Type B pancreatic cell (in vitro differentiated cells): ENCODE data around the gene TBC1D5. TPM values are rescaled to one million over a fixed set of nuclear protein-coding genes. Genes with fewer than 3 reads are reported as not detected.

Experiments used
- DNase-seq: peaks from one replicate; pipeline ENCODE4 v3.0.0; 2021; ENCODE audit warnings: mixed read lengths; ENCODE audit not compliant: unreplicated experiment; ENCODE audit errors: extremely low spot score
- H3K27ac Mint-ChIP-seq: 2 replicates; pipeline ENCODE4 v1.8.0; 2021; ENCODE audit warnings: mild to moderate bottlenecking, mixed read lengths
- H3K27me3 Mint-ChIP-seq: 2 replicates; pipeline ENCODE4 v1.8.0; 2021; ENCODE audit warnings: mixed read lengths
- H3K36me3 Mint-ChIP-seq: 2 replicates; pipeline ENCODE4 v1.8.0; 2021; ENCODE audit warnings: mixed read lengths
- H3K4me1 Mint-ChIP-seq: one replicate; pipeline ENCODE4 v1.8.0; 2021; ENCODE audit warnings: mixed read lengths; ENCODE audit not compliant: unreplicated experiment
- H3K4me3 Mint-ChIP-seq: 2 replicates; pipeline ENCODE4 v1.8.0; 2021; ENCODE audit warnings: mild to moderate bottlenecking, mixed read lengths
- H3K9me3 Mint-ChIP-seq: 2 replicates; pipeline ENCODE4 v1.8.0; 2021; ENCODE audit warnings: mixed read lengths
- CTCF ChIP-seq: fragments of 200-600 bp; sonication (generic); conservative IDR thresholded peaks from 2 replicates; pipeline ENCODE4 v1.5.0; 2021; ENCODE audit warnings: antibody characterized with exemption, mild to moderate bottlenecking
- total RNA-seq: library from RNA; stranded (reverse); gene quantifications from 2 replicates; pipeline ENCODE4 v1.2.1, GENCODE V29; 2021; ENCODE audit warnings: low replicate concordance

Gene TBC1D5
- total RNA-seq, 1 donor from 2014 or later, result 48.7 TPM

- no peaks in the 10 kb centered on the region for H3K27me3 Mint-ChIP-seq
- H3K9me3 Mint-ChIP-seq, result no peaks in the 10 kb centered on the region
- H3K27ac Mint-ChIP-seq, result no peak overlapping the region
- no peaks in the 10 kb centered on the region for H3K4me1 Mint-ChIP-seq
- H3K36me3 Mint-ChIP-seq, result peaks cover 5% of the 10 kb centered on the region
- H3K4me3 Mint-ChIP-seq, result no peak overlapping the region
- TF ChIP-seq CTCF, result no peak
- no peak for DNase-seq
Measured at GRCh38 chr3:17257269-17257668, 485.2 kb downstream of the TBC1D5 start.

DNA sequence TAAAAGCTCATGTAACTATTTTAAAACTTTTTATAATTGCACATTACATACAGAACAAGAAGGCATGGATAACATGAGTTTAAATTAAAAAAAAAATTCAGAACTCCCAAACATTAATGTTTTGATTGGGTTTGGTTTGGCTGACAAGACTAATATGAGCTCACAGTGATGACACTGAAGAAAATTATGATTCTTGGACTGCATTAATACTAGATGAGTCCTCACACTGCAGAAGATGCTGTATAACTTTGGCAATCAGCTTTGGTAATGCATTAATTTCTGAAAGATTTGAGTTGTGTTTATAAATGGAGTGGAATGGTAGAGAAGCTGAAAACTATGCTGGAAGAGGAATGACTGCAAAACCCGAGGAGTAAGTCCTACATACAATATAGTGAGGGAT lies 498.8 kb downstream of the TBC1D5 start:
- DNase-seq, result no peak
- H3K27me3 Mint-ChIP-seq, result no peaks in the 10 kb centered on the region
- H3K27ac Mint-ChIP-seq, result no peak overlapping the region
- TF ChIP-seq CTCF, result no peak
- no peak overlapping the region for H3K4me3 Mint-ChIP-seq
- no peaks in the 10 kb centered on the region for H3K36me3 Mint-ChIP-seq
- H3K9me3 Mint-ChIP-seq, result no peaks in the 10 kb centered on the region
- no peaks in the 10 kb centered on the region for H3K4me1 Mint-ChIP-seq

DNA sequence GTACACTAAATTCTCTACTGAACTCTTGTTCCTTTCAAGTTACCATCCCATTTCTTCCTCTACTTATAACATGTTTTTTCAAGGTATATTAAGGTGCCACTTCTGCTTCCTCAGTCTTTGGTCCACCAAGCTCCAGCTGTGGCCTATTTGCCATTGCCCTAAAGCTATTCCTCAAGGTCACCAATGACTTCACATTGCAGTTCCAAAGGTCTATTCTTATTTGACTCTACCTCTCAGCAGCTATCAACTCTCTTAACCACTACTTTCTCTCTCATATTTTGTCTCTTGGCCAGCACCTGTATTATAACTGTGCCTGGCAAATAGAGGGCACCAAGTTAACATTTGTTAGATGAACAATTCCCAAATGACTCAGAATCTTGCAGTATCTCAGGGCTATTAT lies 503.0 kb downstream of the TBC1D5 start:
- no peak for TF ChIP-seq CTCF
- no peaks in the 10 kb centered on the region for H3K27me3 Mint-ChIP-seq
- no peaks in the 10 kb centered on the region for H3K9me3 Mint-ChIP-seq
- no peak overlapping the region for H3K27ac Mint-ChIP-seq
- no peak overlapping the region for H3K4me3 Mint-ChIP-seq
- no peak for DNase-seq
- no peaks in the 10 kb centered on the region for H3K4me1 Mint-ChIP-seq
- H3K36me3 Mint-ChIP-seq, result no peaks in the 10 kb centered on the region

GRCh38 chr3:17238023-17238422 lies 504.4 kb downstream of the TBC1D5 start:
- H3K27me3 Mint-ChIP-seq, result no peaks in the 10 kb centered on the region
- TF ChIP-seq CTCF, result no peak
- H3K4me3 Mint-ChIP-seq, result no peak overlapping the region
- no peaks in the 10 kb centered on the region for H3K9me3 Mint-ChIP-seq
- DNase-seq, result no peak
- peaks cover 5% of the 10 kb centered on the region for H3K4me1 Mint-ChIP-seq
- H3K36me3 Mint-ChIP-seq, result no peaks in the 10 kb centered on the region
- H3K27ac Mint-ChIP-seq, result no peak overlapping the region

DNA sequence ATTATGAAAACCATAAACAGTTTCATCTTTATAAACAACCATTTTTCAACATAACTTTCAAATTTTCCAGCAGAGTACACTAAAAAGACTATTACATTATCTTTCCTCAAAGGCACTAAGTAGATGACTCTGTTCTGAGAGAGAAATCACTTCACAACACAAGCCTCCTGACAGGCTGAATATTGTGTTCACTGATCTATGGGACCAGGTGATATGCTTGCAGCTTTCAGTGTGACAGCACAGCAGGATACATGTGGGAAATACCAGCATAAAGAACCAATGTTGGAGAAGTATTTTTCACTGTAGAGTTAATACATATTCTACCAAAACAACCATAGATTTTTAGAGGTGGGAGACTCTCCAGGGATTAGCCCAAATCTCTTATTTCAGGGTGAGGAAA lies 507.1 kb downstream of the TBC1D5 start:
- H3K27ac Mint-ChIP-seq, result no peak overlapping the region
- no peak for DNase-seq
- H3K4me3 Mint-ChIP-seq, result no peak overlapping the region

More for the DNA sequence above, 507.1 kb downstream of the TBC1D5 start:
- Mint-ChIP-seq H3K4me1 (peaks cover 5% of the 10 kb centered on the region), H3K27me3 (no peaks in the 10 kb centered on the region), H3K9me3 (no peaks in the 10 kb centered on the region), H3K36me3 (no peaks in the 10 kb centered on the region)
- no peak for TF ChIP-seq CTCF
